ENCODE results near the gene STUM. TPM values are rescaled to one million over a fixed set of nuclear protein-coding genes. Genes with fewer than 3 reads are reported as not detected.
"Not testable (repeated sequence)": the region's sequence is repeated elsewhere in the genome, so short reads cannot be mapped to it uniquely, and the experiment has no call there.

STUM gene, protein sequence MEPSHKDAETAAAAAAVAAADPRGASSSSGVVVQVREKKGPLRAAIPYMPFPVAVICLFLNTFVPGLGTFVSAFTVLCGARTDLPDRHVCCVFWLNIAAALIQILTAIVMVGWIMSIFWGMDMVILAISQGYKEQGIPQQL
- under 0.01 and 0.20 TPM in 2 replicates for total RNA-seq

- DNase-seq (ENCODE audit: low read depth in 2 of 2) = peak; percentile 28 to 50
Observed at GRCh38 chr1:226548256-226549093, at the start of gene STUM. TSS of gene STUM (plus strand) at chr1:226548764. CDS start at chr1:226548905, 141 bp downstream.

GRCh38 chr1:226499699-226500098, 48.9 kb upstream of the STUM start:
- DNase-seq (ENCODE audit: low read depth in 2 of 2) = not testable (repeated sequence)

GRCh38 chr1:226506021-226506420, 42.5 kb upstream of the STUM start:
- no peak for DNase-seq (ENCODE audit: low read depth in 2 of 2)

DNA sequence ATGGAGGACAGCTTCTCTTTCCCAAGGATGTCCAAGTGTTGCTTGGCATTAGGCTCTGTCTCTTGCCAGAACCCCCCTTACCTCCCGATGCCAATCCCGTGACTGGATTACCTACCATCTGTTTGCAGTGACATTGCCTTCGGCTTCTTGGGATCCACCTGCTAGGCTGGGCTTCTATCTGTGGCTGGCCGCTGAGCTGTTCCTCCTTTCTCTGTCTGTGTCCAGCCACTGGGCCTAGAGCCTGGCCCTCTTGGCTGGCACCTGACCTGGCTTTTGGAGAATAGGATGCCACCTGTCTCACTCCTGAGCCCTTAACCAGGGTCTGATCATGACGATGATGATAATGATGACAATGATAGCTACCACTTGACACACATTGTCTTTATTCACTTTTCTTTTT, 41.6 kb upstream of the STUM start:
- no peak for DNase-seq (ENCODE audit: low read depth in 2 of 2)

- DNase-seq (ENCODE audit: low read depth in 2 of 2) = no peak
Observed at GRCh38 chr1:226510453-226510852, 38.1 kb upstream of the STUM start.

DNA sequence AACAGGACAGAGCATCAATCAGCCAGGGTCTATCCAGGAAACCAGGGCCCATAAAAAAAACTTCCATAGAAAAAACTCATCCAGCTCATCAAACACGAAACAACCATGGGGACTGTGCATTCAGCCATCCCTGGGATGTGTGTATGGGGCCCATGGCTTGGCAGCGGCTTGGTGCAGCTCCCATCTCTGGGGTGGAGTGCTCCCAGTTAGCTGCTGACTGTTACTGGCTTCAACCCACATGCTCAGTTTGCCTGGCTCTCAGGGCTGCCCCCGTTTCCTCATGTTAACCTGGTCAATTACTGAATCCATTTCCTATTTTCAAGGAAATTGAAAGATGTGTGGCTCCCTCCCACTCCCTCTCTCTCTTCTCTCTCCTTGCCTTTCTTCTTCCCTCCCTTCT, 37.3 kb upstream of the STUM start:
- DNase-seq (ENCODE audit: low read depth in 2 of 2) = no peak

- DNase-seq (ENCODE audit: low read depth in 2 of 2) = no peak
Observed at GRCh38 chr1:226512076-226512728, 36.4 kb upstream of the STUM start.

GRCh38 chr1:226518375-226518774, 30.2 kb upstream of the STUM start:
- no peak for DNase-seq (ENCODE audit: low read depth in 2 of 2)

DNA sequence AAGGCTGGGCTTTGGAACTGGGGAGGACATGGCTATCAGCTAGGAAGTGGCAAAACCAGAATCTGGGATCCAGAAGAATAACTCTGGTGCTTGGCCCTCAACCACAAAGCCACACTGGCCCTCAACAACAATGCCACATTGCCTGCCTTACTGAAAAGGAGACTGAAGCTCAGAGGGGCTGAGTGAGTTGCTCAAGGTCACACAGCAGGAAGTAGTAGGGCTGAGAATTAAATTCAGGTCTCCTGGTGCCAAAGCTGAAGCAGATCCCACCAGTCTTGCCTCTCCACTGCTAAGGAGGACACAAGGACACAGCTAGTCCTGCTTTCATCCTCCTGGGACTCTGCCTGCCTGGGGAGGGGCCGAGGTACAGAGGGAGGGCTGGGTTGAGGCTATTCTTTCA, 29.4 kb upstream of the STUM start:
- no peak for DNase-seq (ENCODE audit: low read depth in 2 of 2)

- DNase-seq (ENCODE audit: low read depth in 2 of 2) = no peak
Observed at GRCh38 chr1:226519716-226520598, 28.6 kb upstream of the STUM start.

DNA sequence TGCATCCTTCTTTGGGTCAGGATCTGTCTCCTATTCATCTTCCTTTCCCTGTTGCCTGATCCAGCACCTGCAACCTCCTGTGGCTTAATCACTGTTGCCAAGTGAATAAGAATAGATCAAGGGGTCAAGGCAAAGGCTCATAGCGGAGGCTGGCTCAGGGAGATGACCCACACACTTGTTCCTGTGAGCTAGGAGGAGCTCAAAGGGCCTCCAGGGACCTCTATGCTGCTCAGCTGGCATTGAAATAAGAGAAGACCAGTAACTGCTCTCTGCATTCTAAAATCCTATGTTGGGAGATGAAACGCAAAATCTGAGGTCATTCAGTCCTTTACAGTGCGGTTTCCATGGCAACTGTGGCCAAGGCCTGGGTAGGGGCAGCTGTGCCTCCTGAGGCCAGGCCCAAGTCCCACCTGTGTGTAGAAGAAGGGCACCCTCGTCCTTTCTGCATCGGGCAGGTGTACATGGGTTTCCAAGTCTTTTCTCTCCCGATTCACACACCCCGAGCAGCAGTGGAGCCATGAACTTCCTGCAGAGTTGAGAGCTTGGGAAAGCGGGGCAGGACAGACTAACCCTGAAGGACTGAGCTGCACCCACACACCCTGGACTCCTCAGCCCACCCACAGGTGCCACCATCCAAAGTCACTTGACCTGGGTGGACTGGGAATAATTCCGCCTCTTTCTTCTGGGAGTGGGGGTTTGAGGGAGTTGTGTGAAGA, 27.8 kb upstream of the STUM start:
- no peak for DNase-seq (ENCODE audit: low read depth in 2 of 2)

- DNase-seq (ENCODE audit: low read depth in 2 of 2) = no peak
Observed at GRCh38 chr1:226523646-226524406, 24.7 kb upstream of the STUM start.

- DNase-seq (ENCODE audit: low read depth in 2 of 2) = no peak
Observed at GRCh38 chr1:226524547-226524946, 24.0 kb upstream of the STUM start.

GRCh38 chr1:226525750-226526149, 22.8 kb upstream of the STUM start:
- no peak for DNase-seq (ENCODE audit: low read depth in 2 of 2)

GRCh38 chr1:226526801-226527595, 21.6 kb upstream of the STUM start:
- peak; percentile 70 to 71 for DNase-seq (ENCODE audit: low read depth in 2 of 2)

DNA sequence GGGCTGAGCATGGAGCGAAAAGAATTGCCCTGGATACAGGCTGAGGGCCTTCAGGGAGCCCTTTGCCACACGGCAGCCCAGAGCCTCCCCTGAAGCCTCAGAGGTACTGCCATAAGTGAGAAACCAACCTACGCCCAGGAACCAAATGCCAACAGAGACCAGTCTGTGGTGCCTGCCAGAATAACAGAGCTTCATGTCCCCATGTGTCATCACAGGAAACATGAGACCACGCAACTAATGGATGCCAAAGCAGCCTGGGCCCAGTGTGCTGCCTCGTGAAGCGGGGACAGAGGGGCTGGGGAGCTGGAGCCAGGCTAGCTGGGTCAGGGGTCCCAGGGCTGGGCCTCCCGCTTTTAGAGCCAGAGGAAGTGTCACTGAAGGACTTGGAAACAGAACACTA, 18.7 kb upstream of the STUM start:
- DNase-seq (ENCODE audit: low read depth in 2 of 2) = no peak

GRCh38 chr1:226530591-226530990, 18.0 kb upstream of the STUM start:
- DNase-seq (ENCODE audit: low read depth in 2 of 2) = no peak

DNA sequence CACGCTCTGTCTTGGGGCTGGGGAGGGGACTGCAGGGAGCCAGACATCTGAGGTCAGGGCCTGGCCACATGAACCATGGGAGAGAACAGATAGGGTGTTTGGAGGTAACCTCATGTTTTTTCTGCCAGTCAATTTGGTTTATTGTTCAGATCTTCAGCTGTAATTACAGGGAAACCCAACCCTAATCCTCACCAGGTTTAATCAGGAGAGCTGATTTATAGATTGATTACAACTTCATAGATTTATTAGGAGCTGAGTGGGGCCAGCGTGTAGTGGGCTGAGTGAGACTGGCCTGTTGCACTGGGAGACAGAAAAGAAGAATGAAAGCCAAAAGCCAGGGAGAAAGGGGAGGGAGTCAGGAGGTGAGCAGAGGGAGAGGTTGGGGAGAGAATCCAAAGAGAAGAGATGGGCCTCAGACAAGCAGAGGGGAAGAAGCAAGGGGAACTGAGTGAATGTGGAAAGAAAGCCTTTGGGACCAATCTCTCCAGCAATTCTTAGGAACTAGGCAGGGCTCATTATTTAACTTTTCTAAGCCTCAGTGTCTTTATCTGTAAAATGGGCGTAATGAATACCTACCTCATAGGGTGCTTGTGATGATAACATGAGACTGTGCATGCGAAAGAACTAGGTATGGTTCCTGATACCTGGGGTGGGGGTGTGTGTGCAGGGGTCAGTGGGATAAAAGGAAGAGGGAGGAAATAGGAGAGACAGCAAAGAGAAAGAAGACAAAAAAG, 17.0 kb upstream of the STUM start:
- no peak for DNase-seq (ENCODE audit: low read depth in 2 of 2)

GRCh38 chr1:226532553-226532952, 16.0 kb upstream of the STUM start:
- no peak for DNase-seq (ENCODE audit: low read depth in 2 of 2)
